Measurements from ENCODE around the gene TNFSF12.
"Not testable (repeated sequence)": the region's sequence is repeated elsewhere in the genome, so short reads cannot be mapped to it uniquely, and the experiment has no call there.

Gene TNFSF12

GRCh38 chr17:7587420-7588151, 38.7 kb downstream of the TNFSF12 start:
- no peak for DNase-seq (ENCODE audit: low spot score)

GRCh38 chr17:7588553-7589203, 39.8 kb downstream of the TNFSF12 start:
- no peak for DNase-seq (ENCODE audit: low spot score)

GRCh38 chr17:7589204-7589868, 40.5 kb downstream of the TNFSF12 start:
- peak; percentile 84 for DNase-seq (ENCODE audit: low spot score)

- no peak for DNase-seq (ENCODE audit: low spot score)
Measured at GRCh38 chr17:7589891-7590691, 41.2 kb downstream of the TNFSF12 start, which contains the start of gene SOX15. Gene SOX15 (minus strand): TSS chr17:7590094. CDS start chr17:7589676, 418 bp downstream.

- DNase-seq (ENCODE audit: low spot score): no peak
Measured at GRCh38 chr17:7590743-7591142, 41.9 kb downstream of the TNFSF12 start.

GRCh38 chr17:7591596-7591995, 42.7 kb downstream of the TNFSF12 start:
- no peak for DNase-seq (ENCODE audit: low spot score)

- DNase-seq (ENCODE audit: low spot score): no peak
Measured at GRCh38 chr17:7592422-7593021, 43.7 kb downstream of the TNFSF12 start.

- DNase-seq (ENCODE audit: low spot score): no peak
Measured at GRCh38 chr17:7593296-7593695, 44.4 kb downstream of the TNFSF12 start.

- DNase-seq (ENCODE audit: low spot score): not testable (repeated sequence)
Measured at GRCh38 chr17:7597561-7597960, 48.7 kb downstream of the TNFSF12 start.

GRCh38 chr17:7606280-7606679, 57.4 kb downstream of the TNFSF12 start:
- no peak for DNase-seq (ENCODE audit: low spot score)
